ENCODE data around the gene TRIM41.

DNA sequence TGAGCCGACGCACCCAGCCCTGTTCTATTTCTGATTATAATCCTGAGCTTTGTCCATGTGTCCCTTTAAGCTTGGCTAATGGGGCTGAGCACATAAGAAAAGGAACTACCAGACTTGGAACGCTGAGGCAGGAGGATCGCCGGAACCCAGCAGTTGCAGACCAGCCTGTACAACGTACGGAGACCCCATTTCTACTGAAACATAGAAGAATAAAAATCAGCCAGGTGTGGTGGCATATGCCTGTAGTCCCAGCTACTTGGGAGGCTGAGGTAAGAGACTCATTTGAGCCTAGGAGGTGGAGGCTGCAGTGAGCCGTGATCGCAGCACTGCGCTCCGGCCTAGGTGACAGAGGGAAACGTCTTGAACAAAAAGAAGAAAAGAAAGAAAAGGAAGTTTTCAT is 40.4 kb upstream of the TRIM41 start:
- TF ChIP-seq CTCF (IDR thresholded peaks at IDR 0.05), result no peak
- TF ChIP-seq POLR2A (IDR thresholded peaks at IDR 0.05), result no peak
- TF ChIP-seq POLR2AphosphoS5 (IDR thresholded peaks at IDR 0.05), result no peak
- no peak for TF ChIP-seq EP300 (IDR thresholded peaks at IDR 0.05)
